Neural progenitor cell (in vitro differentiated cells): ENCODE results near the gene TMEM266.

Source experiments
- EZH2phosphoT487 ChIP-seq: fragments of 200-600 bp; sonication (generic); IDR thresholded peaks from 2 replicates; pipeline ENCODE4 v1.6.1; 2017; ENCODE audit warnings: antibody characterized with exemption
- TF ChIP-seq, protein P1 (sequence below): fragments of 200-600 bp; sonication (generic); IDR thresholded peaks from 2 replicates; pipeline ENCODE4 v1.5.1; 2017; ENCODE audit warnings: antibody characterized with exemption, mild to moderate bottlenecking

DNA sequence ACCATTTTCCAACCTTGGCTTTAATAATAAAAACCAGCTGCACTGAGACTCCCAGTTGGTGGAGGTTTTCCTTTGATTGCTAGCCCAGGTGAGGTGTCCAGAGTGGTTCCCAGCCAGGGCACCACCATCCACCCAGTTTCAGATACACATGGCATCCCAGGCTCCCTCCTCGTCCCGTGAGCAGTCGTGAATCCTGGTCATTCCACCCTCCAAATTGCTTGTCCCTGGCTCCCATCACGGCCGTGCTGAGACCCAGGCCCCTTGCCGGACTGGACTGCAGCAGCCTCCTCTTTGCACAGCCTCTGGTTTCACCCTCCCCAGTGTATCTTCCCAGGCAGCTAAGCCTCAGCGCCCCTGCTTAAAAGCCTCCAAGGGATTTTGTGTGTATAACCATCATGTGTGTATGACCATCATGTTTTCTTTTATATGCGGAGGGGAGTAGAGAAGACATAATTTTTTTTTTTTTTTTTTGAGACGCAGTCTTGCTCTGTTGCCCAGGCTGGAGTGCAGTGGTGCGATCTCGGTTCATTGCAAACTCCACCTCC, 145.2 kb downstream of the TMEM266 start:
- TF ChIP-seq, protein P1, sequence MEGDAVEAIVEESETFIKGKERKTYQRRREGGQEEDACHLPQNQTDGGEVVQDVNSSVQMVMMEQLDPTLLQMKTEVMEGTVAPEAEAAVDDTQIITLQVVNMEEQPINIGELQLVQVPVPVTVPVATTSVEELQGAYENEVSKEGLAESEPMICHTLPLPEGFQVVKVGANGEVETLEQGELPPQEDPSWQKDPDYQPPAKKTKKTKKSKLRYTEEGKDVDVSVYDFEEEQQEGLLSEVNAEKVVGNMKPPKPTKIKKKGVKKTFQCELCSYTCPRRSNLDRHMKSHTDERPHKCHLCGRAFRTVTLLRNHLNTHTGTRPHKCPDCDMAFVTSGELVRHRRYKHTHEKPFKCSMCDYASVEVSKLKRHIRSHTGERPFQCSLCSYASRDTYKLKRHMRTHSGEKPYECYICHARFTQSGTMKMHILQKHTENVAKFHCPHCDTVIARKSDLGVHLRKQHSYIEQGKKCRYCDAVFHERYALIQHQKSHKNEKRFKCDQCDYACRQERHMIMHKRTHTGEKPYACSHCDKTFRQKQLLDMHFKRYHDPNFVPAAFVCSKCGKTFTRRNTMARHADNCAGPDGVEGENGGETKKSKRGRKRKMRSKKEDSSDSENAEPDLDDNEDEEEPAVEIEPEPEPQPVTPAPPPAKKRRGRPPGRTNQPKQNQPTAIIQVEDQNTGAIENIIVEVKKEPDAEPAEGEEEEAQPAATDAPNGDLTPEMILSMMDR: no peak
- TF ChIP-seq EZH2phosphoT487: no peak
